ENCODE results near the gene ZMIZ2.

DNA sequence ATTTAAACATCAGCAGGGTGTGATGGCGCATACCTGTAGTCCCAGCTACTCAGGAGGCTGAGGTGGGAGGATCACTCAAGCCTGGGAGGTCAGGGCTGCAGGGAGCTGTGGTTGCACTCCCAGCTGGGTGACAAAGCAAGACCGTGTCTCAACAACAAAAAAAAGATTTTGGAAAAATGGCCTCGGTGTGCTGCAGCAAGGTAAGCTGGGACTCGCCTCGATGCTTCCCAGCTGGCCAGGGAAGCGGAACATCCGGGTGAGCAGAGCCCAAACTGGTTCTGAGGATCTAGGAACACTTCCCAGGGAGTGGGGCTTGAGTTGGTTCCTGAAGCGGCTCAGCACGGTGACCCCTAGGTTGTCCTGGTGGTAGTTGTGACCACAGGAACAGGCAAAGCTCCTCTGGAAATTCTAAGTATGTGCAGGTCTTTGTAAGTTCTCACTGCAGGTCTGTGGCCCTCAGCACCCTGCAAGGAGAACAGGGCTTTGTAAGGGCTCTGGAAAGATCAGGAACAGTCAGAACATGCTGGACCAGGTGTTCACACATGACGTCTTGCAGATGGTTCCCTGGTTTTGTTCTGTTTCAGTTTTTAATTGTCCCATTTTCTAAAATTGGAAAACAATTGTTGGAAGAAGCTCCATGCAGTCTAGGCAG is 38.6 kb upstream of the ZMIZ2 start:
- TF ChIP-seq, protein P1, sequence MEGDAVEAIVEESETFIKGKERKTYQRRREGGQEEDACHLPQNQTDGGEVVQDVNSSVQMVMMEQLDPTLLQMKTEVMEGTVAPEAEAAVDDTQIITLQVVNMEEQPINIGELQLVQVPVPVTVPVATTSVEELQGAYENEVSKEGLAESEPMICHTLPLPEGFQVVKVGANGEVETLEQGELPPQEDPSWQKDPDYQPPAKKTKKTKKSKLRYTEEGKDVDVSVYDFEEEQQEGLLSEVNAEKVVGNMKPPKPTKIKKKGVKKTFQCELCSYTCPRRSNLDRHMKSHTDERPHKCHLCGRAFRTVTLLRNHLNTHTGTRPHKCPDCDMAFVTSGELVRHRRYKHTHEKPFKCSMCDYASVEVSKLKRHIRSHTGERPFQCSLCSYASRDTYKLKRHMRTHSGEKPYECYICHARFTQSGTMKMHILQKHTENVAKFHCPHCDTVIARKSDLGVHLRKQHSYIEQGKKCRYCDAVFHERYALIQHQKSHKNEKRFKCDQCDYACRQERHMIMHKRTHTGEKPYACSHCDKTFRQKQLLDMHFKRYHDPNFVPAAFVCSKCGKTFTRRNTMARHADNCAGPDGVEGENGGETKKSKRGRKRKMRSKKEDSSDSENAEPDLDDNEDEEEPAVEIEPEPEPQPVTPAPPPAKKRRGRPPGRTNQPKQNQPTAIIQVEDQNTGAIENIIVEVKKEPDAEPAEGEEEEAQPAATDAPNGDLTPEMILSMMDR (conservative IDR thresholded peaks at IDR 0.05): no peak
- no peak for TF ChIP-seq EZH2 (IDR thresholded peaks at IDR 0.05; ENCODE audit: low read depth)
